Stimulated activated CD4-positive, alpha-beta T cell treated with anti-CD3 and anti-CD28 coated beads, Interleukin-12 subunit alpha, Interleukin-12 subunit beta, amount 100 ng/mL, for 48 hours (primary cell): Measurements from ENCODE around the gene BAD.

ENCODE experiments used
- DNase-seq, 3 donors: peaks; one replicate each; pipeline ENCODE4 v3.0.0-alpha.2; 2020; ENCODE audit warnings: low read depth in 2 of 3, low spot score in 1 of 3

The BAD gene

GRCh38 chr11:64232967-64233315, 51.5 kb downstream of the BAD start:
- no peak for DNase-seq

- no peak for DNase-seq
Measured at GRCh38 chr11:64232182-64232966, 52.1 kb downstream of the BAD start.

- no peak for DNase-seq
Measured at GRCh38 chr11:64231546-64231945, 52.9 kb downstream of the BAD start.

- DNase-seq, result no peak
Measured at GRCh38 chr11:64230985-64231365, 53.5 kb downstream of the BAD start.

GRCh38 chr11:64230171-64230984, 54.1 kb downstream of the BAD start, which contains the start of gene DNAJC4:
DNAJC4 (plus strand) TSS chr11:64230548; CDS start chr11:64230855, 307 bp downstream.
- DNase-seq, result peak; percentile 76 to 87 (median 85)

GRCh38 chr11:64229744-64230170, 54.7 kb downstream of the BAD start:
- no peak for DNase-seq

GRCh38 chr11:64229090-64229743, 55.2 kb downstream of the BAD start:
- DNase-seq, result no peak

GRCh38 chr11:64227405-64227956, 57.0 kb downstream of the BAD start:
- DNase-seq, result no peak

GRCh38 chr11:64226507-64227051, 57.9 kb downstream of the BAD start:
- peak in 1 of 3 donors; percentile 49 for DNase-seq

GRCh38 chr11:64225608-64226506, 58.6 kb downstream of the BAD start, which contains the start of the genes NUDT22 and TRPT1:
NUDT22 (plus strand) TSS chr11:64226274; CDS start chr11:64226653, 379 bp downstream.
TRPT1 (minus strand) TSS chr11:64226186; CDS start chr11:64225860, 326 bp downstream.
- DNase-seq, result peak; percentile 87 to 96 (median 90)

GRCh38 chr11:64224891-64225607, 59.4 kb downstream of the BAD start:
- no peak for DNase-seq

GRCh38 chr11:64224151-64224890, 60.1 kb downstream of the BAD start:
- DNase-seq, result no peak

- DNase-seq, result no peak
Measured at GRCh38 chr11:64223001-64223651, 61.3 kb downstream of the BAD start.

- DNase-seq, result no peak
Measured at GRCh38 chr11:64222651-64223000, 61.8 kb downstream of the BAD start.

- DNase-seq, result no peak
Measured at GRCh38 chr11:64220798-64221197, 63.7 kb downstream of the BAD start.

- DNase-seq, result no peak
Measured at GRCh38 chr11:64220271-64220670, 64.2 kb downstream of the BAD start.
